Measurements from ENCODE around the gene GKN1.
A peak's percentile ranks its signal among the peaks of the same experiment; 100 is the strongest.

Gene GKN1

GRCh38 chr2:69010437-69011194, 36.2 kb downstream of the GKN1 start:
- peak; percentile 58 for DNase-seq

- DNase-seq = no peak
Measured at GRCh38 chr2:69011611-69012157, 37.2 kb downstream of the GKN1 start.

- peak; percentile 60 for DNase-seq
Measured at GRCh38 chr2:69012310-69013141, 38.1 kb downstream of the GKN1 start.

GRCh38 chr2:69013142-69013839, 38.9 kb downstream of the GKN1 start, which contains the start of gene ANTXR1:
Gene ANTXR1, plus strand, starts transcription at chr2:69013179. Its CDS starts 321 bp downstream, at chr2:69013500.
- DNase-seq = peak; percentile 60

GRCh38 chr2:69013840-69014821, 39.7 kb downstream of the GKN1 start:
- no peak for DNase-seq

GRCh38 chr2:69017080-69017479, 42.6 kb downstream of the GKN1 start:
- DNase-seq = no peak

- no peak for DNase-seq
Measured at GRCh38 chr2:69017835-69018234, 43.4 kb downstream of the GKN1 start.

- no peak for DNase-seq
Measured at GRCh38 chr2:69018678-69019095, 44.3 kb downstream of the GKN1 start.

- DNase-seq = peak; percentile 65
Measured at GRCh38 chr2:69020496-69021426, 46.3 kb downstream of the GKN1 start.

GRCh38 chr2:69021727-69022126, 47.3 kb downstream of the GKN1 start:
- no peak for DNase-seq

GRCh38 chr2:69022548-69022947, 48.1 kb downstream of the GKN1 start:
- DNase-seq = no peak

- no peak for DNase-seq
Measured at GRCh38 chr2:69023236-69023635, 48.8 kb downstream of the GKN1 start.

- peak; percentile 15 for DNase-seq
Measured at GRCh38 chr2:69026026-69026425, 51.6 kb downstream of the GKN1 start.

- no peak for DNase-seq
Measured at GRCh38 chr2:69026691-69027459, 52.4 kb downstream of the GKN1 start.
